SW 1271 (cell line): ENCODE data around the gene TSPAN33.
"Not testable (repeated sequence)": the region's sequence is repeated elsewhere in the genome, so short reads cannot be mapped to it uniquely, and the experiment has no call there.

Experiments used
- DNase-seq, 2 experiments: peaks; one replicate each; lab custom pipeline; 2025; lab: John Stamatoyannopoulos, UW

Gene TSPAN33

DNA sequence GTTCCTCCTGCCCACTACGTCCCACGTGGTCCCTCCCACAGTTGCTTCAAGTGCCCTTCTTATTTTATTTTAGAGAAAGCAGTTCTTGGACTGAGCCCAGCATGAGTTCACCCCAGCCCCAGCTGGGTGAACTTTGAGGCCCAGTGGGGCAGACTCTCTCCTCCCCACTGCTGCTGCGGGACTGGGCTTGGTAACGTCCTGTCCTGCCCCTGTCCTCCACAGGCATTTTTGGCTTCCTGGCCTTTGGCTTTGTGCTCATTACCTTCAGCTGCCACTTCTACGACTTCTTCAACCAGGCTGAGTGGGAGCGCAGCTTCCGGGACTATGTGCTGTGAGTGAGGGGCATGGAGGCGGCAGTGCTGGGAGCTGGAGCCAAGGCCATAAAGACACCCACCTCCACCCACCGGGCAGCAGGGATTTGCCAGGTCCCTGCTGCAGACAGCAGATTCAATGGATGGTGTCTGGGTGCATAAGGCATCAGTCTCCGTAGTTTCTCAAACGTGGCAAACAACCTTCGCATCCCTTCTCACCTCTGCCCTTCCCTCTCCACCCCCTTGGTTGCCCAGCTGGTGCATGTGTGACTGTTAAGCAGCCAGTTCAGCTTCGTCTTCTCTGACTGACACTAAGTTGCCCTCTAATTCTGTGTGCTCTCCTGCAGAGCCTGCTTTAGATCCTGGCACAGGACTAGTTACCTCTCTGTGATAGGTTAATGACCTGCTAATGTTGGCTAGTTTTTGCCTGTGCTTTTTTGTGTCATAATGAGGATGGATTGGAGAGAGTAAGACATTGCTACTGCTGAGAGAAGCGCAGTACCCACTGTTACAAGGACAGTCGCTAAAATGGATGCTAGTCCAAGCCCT is 64.8 kb downstream of the TSPAN33 start:
- no peak for DNase-seq

DNA sequence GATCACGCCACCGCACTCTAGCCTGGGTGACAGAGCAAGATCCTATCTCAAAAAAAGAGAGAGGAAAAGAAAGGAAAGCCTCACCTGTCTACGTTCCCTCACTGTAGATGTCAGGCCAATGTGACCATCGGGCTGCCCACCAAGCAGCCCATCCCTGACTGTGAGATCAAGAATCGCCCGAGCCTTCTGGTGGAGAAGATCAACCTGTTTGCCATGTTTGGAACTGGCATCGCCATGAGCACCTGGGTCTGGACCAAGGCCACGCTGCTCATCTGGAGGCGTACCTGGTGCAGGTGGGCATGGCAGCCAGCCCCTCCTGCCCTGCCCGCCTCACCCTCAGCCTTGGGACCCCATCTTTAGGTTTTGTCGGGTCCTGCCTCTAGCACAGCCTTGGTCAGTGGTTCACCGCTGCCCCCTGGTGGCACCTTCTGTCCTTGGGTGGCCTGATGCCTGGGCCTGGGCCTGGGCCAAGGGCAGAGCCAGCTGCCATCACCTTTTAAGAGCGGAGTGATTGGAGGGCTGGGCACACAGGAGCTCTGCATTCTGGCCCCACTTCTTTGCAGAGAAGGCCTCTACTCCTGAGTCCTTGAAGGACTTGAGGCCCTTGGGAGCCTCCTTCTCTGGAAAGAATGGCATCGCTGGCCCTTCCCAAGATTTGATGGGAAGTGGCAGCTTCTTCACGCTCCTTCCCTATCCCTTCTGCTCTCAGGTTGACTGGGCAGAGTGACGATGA is 65.9 kb downstream of the TSPAN33 start:
- DNase-seq, result no peak

DNA sequence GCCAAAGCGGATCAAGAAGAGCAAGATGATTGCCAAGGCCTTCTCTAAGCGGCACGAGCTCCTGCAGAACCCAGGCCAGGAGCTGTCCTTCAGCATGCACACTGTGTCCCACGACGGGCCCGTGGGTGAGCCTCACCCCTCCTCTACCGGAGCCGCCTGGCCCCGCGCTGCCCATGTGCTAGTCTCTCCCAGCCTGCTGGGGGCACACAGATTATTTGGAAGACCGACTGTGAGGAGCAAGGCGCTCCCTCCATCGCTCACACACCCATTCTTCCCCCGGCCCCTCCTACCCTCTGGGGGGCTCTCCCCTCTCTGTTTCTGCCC is 66.4 kb downstream of the TSPAN33 start:
- DNase-seq, result no peak

DNA sequence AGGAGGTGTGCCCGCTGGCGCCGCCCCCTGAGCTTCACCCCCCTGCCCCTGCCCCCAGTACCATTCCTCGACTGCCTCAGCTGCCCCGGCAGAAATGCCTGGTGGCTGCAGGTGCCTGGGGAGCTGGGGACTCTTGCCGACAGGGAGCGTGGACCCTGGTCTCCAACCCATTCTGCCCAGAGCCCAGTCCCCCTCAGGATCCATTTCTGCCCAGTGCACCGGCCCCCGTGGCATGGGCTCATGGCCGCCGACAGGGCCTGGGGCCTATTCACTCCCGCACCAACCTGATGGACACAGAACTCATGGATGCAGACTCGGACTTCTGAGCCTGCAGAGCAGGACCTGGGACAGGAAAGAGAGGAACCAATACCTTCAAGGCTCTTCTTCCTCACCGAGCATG is 67.6 kb downstream of the TSPAN33 start:
- no peak for DNase-seq

DNA sequence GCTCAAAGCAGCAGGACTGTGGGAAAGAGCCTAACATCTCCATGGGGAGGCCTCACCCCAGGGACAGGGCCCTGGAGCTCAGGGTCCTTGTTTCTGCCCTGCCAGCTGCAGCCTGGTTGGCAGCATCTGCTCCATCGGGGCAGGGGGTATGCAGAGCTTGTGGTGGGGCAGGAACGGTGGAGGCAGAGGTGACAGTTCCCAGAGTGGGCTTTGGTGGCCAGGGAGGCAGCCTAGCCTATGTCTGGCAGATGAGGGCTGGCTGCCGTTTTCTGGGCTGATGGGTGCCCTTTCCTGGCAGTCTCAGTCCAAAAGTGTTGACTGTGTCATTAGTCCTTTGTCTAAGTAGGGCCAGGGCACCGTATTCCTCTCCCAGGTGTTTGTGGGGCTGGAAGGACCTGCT is 68.1 kb downstream of the TSPAN33 start:
- no peak for DNase-seq

DNA sequence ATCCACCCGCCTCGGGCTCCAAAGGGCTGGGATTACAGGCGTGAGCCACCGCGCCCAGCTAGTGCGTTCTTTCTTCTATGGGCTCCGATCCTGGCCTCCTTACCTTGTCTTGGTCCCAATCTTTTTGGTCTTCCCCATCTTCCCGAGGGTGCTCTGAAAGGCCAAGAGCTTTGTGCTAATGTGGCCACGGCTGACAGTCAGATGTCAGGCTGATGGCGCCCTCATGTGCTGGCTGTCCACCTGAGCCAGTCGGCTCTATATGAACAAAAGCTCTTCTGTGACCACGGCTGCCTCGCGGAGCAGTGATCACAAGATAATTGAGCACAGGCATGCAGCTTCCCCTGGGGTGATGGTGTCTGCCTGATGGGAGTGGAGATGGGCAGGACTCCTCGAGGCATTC is 69.3 kb downstream of the TSPAN33 start:
- peak in 1 of 2 experiments; percentile 6 for DNase-seq

DNA sequence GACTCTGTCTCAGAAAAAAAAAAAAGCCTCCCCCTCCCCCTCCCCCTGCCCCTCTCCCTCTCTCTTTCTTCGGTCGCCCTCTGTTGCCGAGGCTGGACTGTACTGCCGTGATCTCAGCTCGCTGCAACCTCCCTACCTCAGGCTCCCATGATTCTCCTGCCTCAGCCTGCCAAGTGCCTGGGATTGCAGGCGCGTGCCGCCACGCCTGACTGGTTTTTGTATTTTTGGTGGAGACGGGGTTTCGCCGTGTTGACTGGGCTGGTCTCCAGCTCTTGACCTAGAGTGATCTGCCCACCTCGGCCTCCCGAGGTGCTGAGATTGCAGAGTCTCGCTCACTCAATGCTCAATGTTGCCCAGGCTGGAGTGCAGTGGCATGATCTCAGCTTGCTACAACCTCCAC is 71.2 kb downstream of the TSPAN33 start:
- not testable (repeated sequence) for DNase-seq

DNA sequence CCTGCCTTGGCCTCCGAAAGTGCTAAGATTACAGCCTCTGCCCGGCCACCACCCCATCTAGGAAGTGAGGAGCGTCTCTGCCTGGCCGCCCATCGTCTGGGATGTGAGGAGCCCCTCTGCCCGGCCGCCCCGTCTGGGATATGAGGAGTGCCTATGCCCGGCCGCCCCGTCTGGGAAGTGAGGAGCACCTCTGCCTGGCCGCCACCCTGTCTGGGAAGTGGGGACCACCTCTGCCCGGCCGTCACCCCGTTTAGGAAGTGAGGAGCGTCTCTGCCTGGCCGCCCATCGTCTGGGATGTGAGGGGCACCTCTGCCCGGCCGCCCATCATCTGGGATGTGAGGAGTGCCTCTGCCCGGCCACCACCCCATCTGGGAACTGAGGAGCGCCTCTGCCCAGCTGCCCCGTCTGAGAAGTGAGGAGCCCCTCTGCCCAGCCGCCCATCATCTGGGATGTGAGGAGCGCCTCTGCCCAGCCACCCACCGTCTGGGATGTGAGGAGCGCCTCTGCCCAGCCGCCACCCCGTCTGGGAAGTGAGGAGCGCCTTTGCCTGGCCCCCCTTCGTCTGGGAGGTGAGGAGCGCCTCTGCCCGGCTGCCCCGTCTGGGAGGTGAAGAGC is 71.7 kb downstream of the TSPAN33 start:
- DNase-seq, result not testable (repeated sequence)

DNA sequence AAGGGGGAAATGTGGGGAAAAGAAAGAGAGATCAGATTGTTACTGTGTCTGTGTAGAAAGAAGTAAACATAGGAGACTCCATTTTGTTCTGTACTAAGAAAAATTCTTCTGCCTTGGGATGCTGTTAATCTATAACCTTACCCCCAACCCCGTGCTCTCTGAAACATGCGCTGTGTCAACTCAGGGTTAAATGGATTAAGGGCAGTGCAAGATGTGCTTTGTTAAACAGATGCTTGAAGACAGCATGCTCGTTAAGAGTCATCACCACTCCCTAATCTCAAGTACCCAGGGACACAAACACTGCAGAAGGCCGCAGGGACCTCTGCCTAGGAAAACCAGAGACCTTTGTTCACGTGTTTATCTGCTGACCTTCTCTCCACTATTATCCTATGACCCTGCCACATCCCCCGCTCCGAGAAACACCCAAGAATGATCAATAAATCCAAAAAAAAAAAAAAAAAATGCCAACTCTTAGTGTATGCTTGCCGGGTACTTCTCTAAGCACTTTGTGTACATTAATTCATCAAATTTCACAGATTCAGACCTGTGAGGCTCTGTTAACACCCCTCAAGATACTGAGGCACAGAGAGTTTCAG is 72.4 kb downstream of the TSPAN33 start:
- DNase-seq, result not testable (repeated sequence)

DNA sequence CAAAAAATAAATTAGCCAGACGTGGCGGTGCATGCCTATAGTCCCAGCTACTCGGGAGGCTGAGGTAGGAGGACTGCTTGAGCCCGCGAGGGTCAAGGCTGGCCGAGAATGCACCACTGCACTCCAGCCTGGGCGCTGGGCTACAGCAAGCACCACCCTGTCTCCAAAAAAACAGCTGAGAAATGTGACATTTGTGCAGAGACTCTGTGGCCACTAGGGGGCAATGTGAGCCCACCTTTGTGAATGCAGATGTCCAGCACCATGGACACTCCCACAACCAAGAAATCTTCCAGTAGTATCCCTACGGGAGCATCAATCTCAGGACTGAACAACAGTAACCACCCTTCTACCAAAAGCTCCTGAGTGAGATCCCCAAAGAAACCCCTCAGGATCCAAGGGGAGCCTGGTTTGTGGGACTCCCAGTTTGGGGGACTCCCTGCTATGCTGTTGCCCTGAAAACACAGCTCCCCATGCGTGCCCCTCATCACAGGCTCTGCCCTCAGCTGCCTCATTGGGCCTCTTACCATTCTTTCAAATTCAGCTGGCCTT is 74.1 kb downstream of the TSPAN33 start:
- DNase-seq, result peak; percentile 45 to 75

DNA sequence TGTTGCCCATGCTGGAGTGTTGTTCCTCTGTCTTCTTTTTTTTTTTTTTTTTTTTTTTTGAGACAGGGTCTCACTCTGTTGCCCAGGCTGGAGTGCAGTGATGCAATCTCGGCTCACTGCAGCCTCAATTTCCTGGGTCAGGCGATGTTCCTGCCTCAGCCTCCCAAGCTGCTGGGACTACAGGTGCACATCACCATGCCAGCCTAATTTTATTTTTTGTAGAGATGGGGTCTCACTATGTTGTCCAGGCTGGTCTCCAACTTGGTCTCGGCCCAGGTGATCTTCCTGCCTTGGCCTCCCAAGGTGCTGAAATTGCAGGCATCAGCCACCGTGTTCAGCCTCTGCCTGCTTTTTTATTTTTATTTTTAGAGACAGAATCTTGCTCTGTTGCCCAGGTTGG is 74.7 kb downstream of the TSPAN33 start:
- DNase-seq, result not testable (repeated sequence)
